Measurements from ENCODE around the gene SLC19A2. TPM values are rescaled to one million over a fixed set of nuclear protein-coding genes. Genes with fewer than 3 reads are reported as not detected.
"Not testable (repeated sequence)": the region's sequence is repeated elsewhere in the genome, so short reads cannot be mapped to it uniquely, and the experiment has no call there.

The SLC19A2 gene
- total RNA-seq, 1 experiment from 2014 or later: 12.8 TPM

- Histone ChIP-seq H3K4me2 (ENCODE audit: insufficient read depth, insufficient read length, low read length) (no peak overlapping the region), H3T11ph (ENCODE audit: low read length) (no peak overlapping the region), H3K18ac (ENCODE audit: insufficient read length, low read depth, low read length) (no peak overlapping the region), H3K56ac (ENCODE audit: insufficient read length, low read depth, low read length) (no peak overlapping the region), H3K27me3 (ENCODE audit: insufficient read depth, low read length) (no peaks in the 10 kb centered on the region), H3K79me1 (ENCODE audit: insufficient read depth, low read depth, low read length, poor library complexity, severe bottlenecking) (no peaks in the 10 kb centered on the region), H2BK120ac (ENCODE audit: low read depth, low read length, poor library complexity, severe bottlenecking) (no peak overlapping the region), H2BK12ac (ENCODE audit: insufficient read length, low read depth, low read length) (no peak overlapping the region), H3K9ac (ENCODE audit: extremely low read depth, insufficient read length, low read length) (no peak overlapping the region), H4K8ac (replicated peaks; ENCODE audit: insufficient read length, low read depth, low read length) (no peak overlapping the region), H2AFZ (ENCODE audit: low read length) (no peak overlapping the region), H2BK20ac (ENCODE audit: low read depth, low read length, poor library complexity, severe bottlenecking) (no peak overlapping the region), H4K91ac (ENCODE audit: insufficient read length, low read depth, low read length) (no peak overlapping the region), H3K23me2 (ENCODE audit: insufficient read length, low read depth, low read length, poor library complexity, severe bottlenecking) (no peaks in the 10 kb centered on the region), H3K27ac (ENCODE audit: insufficient read length, low read depth, low read length) (no peak overlapping the region), H2BK15ac (ENCODE audit: low read depth, low read length) (no peak overlapping the region), H4K20me1 (ENCODE audit: control insufficient read depth, insufficient read depth, insufficient read length) (no peaks in the 10 kb centered on the region), H2AK5ac (ENCODE audit: insufficient read length, low read length) (no peak overlapping the region), H3K79me2 (ENCODE audit: insufficient read depth, low read length) (no peaks in the 10 kb centered on the region), H3K14ac (ENCODE audit: insufficient read depth, low read length) (no peak overlapping the region), H2BK5ac (ENCODE audit: insufficient read length, low read length) (no peak overlapping the region), H4K5ac (ENCODE audit: insufficient read length, low read depth, low read length) (no peak overlapping the region), H3K4ac (ENCODE audit: low read depth, low read length) (no peak overlapping the region), H3K9me3 (ENCODE audit: control insufficient read depth, low read depth, low read length) (no peaks in the 10 kb centered on the region), H3K4me1 (ENCODE audit: insufficient read depth, low read length) (no peaks in the 10 kb centered on the region), H3K23ac (ENCODE audit: insufficient read length, low read depth, low read length) (no peak overlapping the region)
- Mint-ChIP-seq H3K27ac (no peak overlapping the region), H3K4me3 (no peak overlapping the region), H3K4me1 (peaks cover 0 to 2% of the 10 kb centered on the region in 2 experiments; a peak in 1 of 4 replicates), H3K9me3 (peaks cover 0 to 6% of the 10 kb centered on the region in 2 experiments; a peak in 2 of 5 replicates), H3K27me3 (ENCODE audit: low read depth) (no peaks in the 10 kb centered on the region), H3K36me3 (ENCODE audit: insufficient read depth in 1 of 3, low read depth in 3 of 3) (no peaks in the 10 kb centered on the region)
- WGBS (ENCODE audit: extremely low coverage, insufficient read length, low lambda C conversion rate): no CpG with 5 or more reads among the region's 2 CpGs
- no peak for DNase-seq
- no peak for TF ChIP-seq CTCF (conservative IDR thresholded peaks at IDR 0.05)
Measured at GRCh38 chr1:169507413-169507812, 21.7 kb upstream of the SLC19A2 start.

- not testable (repeated sequence) for H2BK12ac ChIP-seq (ENCODE audit: insufficient read length, low read depth, low read length); H3K79me2 ChIP-seq (ENCODE audit: insufficient read depth, low read length); H2BK5ac ChIP-seq (ENCODE audit: insufficient read length, low read length); H3K27ac ChIP-seq (ENCODE audit: insufficient read length, low read depth, low read length); H4K5ac ChIP-seq (ENCODE audit: insufficient read length, low read depth, low read length); H2AK5ac ChIP-seq (ENCODE audit: insufficient read length, low read length); H3T11ph ChIP-seq (ENCODE audit: low read length); H3K79me1 ChIP-seq (ENCODE audit: insufficient read depth, low read depth, low read length, poor library complexity, severe bottlenecking); H3K18ac ChIP-seq (ENCODE audit: insufficient read length, low read depth, low read length); H2BK20ac ChIP-seq (ENCODE audit: low read depth, low read length, poor library complexity, severe bottlenecking); H3K9ac ChIP-seq (ENCODE audit: extremely low read depth, insufficient read length, low read length); H3K4me1 Mint-ChIP-seq; H3K27ac Mint-ChIP-seq; H2AFZ ChIP-seq (ENCODE audit: low read length); H3K56ac ChIP-seq (ENCODE audit: insufficient read length, low read depth, low read length); H3K27me3 ChIP-seq (ENCODE audit: insufficient read depth, low read length); H4K8ac ChIP-seq (replicated peaks; ENCODE audit: insufficient read length, low read depth, low read length); H3K36me3 Mint-ChIP-seq (ENCODE audit: insufficient read depth in 1 of 3, low read depth in 3 of 3); H3K4ac ChIP-seq (ENCODE audit: low read depth, low read length); H2BK120ac ChIP-seq (ENCODE audit: low read depth, low read length, poor library complexity, severe bottlenecking); DNase-seq; H3K4me2 ChIP-seq (ENCODE audit: insufficient read depth, insufficient read length, low read length); H3K23me2 ChIP-seq (ENCODE audit: insufficient read length, low read depth, low read length, poor library complexity, severe bottlenecking); H3K23ac ChIP-seq (ENCODE audit: insufficient read length, low read depth, low read length); H4K91ac ChIP-seq (ENCODE audit: insufficient read length, low read depth, low read length); H3K14ac ChIP-seq (ENCODE audit: insufficient read depth, low read length); H3K27me3 Mint-ChIP-seq (ENCODE audit: low read depth); H2BK15ac ChIP-seq (ENCODE audit: low read depth, low read length); H4K20me1 ChIP-seq (ENCODE audit: control insufficient read depth, insufficient read depth, insufficient read length); H3K4me3 Mint-ChIP-seq; H3K4me1 ChIP-seq (ENCODE audit: insufficient read depth, low read length); H3K9me3 ChIP-seq (ENCODE audit: control insufficient read depth, low read depth, low read length)
- peaks cover 2 to 12% of the 10 kb centered on the region in 2 experiments; a peak in 3 of 5 replicates for H3K9me3 Mint-ChIP-seq
- no CpG with 5 or more reads among the region's 2 CpGs for WGBS (ENCODE audit: extremely low coverage, insufficient read length, low lambda C conversion rate)
Measured at GRCh38 chr1:169503601-169504000, 17.9 kb upstream of the SLC19A2 start.

All from H9 (cell line).